ENCODE measurements around the gene PIK3CB.
"Not testable (repeated sequence)": the region's sequence is repeated elsewhere in the genome, so short reads cannot be mapped to it uniquely, and the experiment has no call there.

The PIK3CB gene

DNA sequence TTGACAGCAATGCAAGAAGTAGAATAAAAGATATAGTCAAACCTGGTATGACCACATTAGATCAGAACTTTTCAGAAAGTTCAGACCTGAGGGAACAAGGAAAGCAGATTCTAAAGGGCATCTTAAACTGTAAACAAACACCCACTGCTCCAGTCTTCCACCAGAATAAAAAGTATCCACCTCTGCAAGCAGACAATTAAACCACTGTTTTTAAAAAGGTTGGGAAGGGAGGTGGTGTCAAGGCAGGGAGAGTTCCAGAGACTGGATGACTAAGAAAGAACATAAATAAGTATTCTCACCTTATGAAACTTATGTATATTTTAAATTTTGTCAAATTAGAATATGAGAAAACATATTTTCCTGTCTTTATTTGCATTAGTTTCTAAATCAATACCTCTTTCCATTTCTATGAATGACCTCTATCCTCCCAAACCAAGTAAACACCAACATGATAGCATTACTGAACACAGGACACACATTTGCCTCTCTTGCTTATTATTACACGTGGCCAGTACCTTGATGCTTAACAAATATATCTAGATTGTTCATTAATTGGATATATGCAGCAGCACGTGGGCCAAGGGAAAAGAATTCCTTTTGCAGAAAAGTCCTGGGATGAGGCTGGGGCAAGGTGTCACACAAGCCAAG lies 31.6 kb downstream of the PIK3CB start:
- DNase-seq (ENCODE audit: low spot score) = peak; percentile 42

DNA sequence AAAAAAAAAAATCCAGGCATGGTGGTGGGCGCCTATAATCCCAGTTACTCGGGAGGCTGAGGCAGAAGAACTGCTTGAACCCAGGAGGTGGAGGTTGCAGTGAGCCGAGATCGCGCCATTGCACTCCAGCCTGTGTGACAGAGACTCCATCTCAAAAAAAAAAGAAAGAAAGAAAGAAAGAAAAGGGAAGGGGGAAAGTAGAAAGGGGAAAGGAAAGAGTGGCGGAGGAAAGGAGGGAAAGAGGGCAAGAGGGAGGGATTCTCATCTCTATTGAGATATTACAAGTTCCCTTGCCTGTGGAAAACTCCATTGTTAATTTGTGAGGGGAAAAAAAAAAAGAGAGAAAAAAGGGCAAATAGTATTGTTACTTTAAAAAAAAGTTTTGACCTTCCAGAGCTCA lies 32.5 kb downstream of the PIK3CB start:
- DNase-seq (ENCODE audit: low spot score) = not testable (repeated sequence)

DNA sequence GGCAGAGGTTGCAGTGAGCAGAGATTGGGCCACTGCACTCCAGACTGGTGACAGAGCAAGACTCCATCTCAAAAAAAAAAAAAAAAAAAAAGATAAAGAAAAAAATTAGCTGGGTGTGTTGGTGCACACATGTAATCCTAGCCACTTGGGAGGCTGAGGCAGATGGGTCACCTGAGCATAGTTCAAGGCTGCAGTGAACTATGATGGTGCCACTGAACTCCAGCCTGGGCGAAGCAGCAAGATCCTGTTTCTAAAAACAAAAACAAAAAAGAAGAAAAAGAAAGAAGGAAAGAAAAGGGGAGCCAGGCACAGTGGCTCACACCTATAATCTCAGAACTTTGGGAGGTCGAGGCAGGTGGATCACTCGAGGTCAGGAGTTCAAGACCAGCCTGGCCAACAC lies 32.9 kb downstream of the PIK3CB start:
- DNase-seq (ENCODE audit: low spot score) = no peak

DNA sequence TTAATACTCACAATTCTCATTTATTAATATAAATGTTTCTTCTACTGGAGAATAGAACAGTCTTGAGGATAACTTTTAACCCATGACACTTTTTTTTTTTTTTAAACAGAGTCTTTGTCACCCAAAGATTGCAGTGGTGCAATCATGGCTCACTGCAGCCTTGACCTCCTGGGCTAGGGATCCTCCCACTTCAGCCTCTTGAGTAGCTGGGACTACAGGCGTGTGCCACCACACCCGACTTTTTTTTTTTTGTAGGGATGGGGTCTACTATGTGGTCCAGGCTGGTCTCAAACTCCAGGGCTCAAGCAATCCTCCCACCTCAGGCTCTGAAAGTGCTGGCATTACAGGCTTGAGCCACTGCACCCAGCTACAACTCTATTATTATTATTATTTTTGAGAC lies 34.5 kb downstream of the PIK3CB start:
- DNase-seq (ENCODE audit: low spot score) = no peak

DNA sequence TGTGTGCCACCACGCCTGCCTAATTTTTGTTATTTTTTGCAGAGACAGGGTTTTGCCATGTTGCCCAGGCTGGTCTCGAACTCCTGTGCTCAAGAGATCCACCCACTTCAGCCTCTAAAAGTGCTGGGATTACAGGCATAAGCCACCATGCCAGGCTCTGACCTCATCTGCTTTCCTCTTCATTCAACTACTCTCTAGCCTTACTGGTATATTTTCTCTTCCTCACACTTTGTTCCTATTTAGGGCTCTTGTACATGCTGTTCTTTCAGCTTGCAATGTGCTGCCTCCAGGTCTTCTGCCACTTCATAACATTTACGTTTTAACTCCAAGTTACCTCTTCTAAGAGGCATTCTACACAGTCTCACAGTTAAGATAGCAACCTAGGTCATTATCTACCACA lies 34.9 kb downstream of the PIK3CB start:
- no peak for DNase-seq (ENCODE audit: low spot score)

DNA sequence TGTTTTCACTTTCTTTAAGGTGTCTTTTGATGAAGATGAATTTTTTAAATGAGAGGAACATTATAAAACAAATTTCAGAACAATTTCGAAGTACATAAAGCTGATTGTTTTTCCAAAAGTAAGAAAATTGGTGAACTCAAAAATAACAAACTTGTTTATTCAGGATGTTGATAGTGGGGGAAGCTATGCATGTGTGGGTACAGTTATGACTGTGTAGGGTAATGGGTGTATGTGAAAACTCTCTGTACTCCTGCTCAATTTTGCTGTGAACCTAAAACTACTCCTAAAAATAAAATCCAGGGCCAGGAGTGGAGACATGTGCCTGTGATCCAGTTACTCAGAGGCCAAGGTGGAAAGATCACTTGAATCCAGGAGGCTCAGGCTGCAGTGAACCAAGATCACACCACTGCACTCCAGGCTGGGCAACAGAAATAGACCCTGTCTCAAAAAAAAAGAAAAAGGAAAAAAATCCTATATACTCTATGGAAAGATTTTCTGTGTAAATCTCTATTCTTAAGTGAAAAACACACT lies 37.2 kb downstream of the PIK3CB start:
- DNase-seq (ENCODE audit: low spot score) = no peak

DNA sequence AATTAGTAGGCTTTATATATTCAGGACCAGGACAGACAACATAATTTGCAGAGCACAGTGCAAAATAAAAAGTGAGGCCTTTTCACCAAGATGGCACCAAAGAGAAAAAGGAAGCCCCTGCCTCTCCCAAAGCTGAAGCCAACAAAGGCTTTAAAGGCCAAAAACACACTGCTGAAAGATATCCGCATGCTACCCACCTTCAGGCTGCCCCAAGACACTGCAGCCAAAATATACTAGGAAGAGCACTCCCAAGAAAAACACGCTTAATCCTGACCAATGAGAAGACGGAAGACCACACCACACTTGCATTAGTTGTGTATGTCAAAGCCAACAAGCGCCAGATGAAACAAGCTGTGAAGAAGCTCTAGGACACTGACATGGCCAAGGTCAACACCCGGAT lies 38.0 kb downstream of the PIK3CB start:
- DNase-seq (ENCODE audit: low spot score) = no peak

DNA sequence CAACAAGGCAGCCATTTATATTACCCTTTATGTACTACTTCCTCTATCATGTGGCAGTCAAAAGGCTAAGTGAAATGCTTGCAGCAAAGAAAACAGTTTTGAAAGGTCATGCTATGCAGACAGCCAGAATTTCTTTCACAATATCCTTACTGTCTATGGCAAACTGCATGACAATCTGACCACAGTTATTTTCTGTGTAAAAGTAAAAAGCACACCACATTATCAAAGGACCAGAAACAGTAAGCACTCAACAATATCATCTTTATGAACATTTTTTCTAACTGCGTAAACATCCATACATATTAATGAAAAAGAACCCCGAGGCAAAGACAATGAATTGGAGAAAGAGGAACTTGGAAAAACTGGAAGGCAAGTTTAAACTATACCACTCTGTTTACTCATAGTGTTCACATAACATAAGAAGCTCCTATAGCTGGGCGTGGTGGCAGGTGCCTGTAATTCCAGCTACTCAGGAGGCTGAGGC lies 47.9 kb downstream of the PIK3CB start:
- DNase-seq (ENCODE audit: low spot score) = peak; percentile 96

DNA sequence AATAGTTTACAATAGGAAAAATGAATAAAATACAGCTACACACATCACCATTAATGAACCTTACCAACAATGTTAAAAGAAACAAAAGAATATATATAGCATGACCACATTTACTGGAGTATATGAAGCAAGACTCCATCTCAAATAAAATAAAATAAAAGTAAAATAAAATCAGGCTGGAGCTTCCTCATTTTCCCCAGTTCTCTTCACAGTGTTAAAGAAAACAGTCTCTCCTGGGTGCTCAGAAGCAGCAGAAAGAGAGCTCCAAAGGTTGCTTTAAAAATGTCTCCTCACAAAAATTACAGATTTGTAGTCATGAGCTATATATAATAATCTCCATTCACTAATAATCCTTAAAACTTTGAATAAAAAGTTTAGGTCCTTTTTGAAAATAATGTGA lies 48.8 kb downstream of the PIK3CB start:
- DNase-seq (ENCODE audit: low spot score) = no peak

DNA sequence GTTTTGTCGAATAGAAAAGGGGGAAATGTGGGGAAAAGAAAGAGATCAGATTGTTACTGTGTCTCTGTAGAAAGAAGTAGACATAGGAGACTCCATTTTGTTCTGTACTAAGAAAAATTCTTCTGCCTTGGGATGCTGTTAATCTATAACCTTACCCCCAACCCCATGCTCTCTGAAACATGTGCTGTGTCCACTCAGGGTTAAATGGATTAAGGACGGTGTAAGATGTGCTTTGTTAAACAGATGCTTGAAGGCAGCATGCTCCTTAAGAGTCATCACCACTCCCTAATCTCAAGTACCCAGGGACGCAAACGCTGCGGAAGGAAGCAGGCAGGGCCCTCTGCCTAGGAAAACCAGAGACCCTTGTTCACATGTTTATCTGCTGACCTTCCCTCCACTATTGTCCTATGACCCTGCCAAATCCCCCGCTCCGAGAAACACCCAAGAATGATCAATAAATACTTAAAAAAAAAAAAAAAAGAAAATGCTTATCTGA lies 49.3 kb downstream of the PIK3CB start:
- not testable (repeated sequence) for DNase-seq (ENCODE audit: low spot score)

DNA sequence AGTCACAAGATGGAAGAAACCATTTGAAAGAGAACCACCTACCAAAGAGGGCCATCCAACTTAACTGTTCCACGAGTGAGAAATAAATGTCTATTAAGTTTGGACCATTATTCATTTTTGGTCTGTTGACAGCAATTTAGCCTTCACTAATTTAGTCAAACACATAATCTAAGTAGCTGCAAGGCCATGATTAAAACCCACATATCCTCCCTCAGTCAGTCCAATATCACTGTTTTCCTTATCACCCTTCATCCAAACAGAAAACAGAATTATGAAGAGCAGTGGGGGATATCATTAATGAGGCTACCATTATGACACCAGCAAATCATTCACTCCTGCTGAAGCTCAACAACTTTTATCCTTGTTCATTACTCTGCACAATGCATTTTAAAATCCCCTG lies 52.0 kb downstream of the PIK3CB start:
- no peak for DNase-seq (ENCODE audit: low spot score)

DNA sequence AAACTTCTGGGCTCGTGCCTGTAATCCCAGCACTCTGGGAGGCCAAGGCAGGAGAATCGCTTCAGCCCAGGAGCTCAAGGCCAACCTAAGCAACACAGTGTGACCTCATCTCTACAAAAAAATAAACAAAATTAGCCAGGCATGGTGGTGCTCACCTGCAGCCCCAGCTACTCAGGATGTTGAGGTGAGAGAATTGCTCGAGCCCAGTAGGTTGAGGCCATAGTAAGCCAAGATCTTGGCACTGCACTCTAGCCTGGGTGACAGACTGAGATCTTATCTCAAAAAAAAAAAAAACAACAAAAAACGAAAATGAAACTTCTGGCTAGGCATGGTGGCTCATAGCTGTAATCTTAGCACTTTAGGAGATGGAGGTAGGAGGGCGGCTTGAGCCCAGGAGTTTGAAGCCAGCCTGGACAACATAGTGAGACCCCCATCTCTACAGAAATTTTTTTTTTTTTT lies 53.7 kb downstream of the PIK3CB start:
- DNase-seq (ENCODE audit: low spot score) = no peak

DNA sequence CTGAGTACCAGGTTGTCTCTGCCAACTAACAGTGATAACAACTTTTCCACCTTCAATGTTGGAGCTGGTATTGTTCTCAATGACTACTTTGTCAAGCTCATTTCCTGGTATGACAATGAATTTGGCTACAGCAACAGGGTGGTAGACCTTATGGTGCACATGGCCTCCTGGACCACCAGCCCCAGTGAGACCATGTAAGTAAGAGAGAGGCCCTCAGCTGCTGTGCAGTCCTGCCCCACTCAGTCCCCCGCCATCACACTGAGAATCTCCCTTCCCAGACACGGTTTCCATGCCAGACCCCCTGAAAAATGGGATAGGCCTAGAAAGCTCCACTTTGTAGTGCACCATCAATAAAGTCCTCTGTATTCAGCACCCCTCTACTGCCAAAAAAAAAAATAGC lies 56.1 kb downstream of the PIK3CB start:
- DNase-seq (ENCODE audit: low spot score) = no peak

DNA sequence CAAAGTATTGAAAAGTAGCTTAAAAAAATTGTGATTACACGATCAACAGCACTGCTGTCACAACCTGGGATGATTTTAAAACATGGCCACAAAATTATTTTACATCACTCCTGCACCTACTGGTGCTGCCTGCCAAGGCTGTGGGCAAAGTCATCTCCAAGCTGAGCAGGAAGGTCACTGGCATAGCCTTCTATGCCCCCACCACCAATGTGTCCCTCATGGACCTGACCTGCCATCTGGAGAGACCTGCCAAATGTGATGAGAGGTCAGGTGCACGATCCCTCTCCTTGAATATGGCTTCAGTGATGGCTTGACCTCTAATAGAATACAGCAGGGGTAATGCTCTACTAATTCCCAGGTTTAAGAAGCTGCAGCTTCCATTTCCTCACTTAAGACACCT lies 57.8 kb downstream of the PIK3CB start:
- DNase-seq (ENCODE audit: low spot score) = no peak

DNA sequence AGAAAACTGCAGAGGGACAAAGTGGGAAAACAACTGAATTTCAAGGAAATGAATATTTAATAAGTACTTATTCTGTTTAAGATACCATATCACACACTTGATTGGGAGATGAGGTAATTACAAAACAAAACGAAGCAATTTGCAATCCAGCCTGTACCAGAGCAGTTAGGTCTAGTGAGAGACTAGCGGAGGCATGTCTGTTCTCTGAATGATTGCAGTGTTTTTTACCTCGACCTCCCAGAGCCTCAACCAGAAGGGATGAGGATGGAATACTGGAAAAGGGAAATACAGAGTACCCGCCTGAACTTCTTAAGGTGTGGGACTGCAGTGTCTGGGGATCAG lies 59.5 kb downstream of the PIK3CB start:
- DNase-seq (ENCODE audit: low spot score) = no peak

DNA sequence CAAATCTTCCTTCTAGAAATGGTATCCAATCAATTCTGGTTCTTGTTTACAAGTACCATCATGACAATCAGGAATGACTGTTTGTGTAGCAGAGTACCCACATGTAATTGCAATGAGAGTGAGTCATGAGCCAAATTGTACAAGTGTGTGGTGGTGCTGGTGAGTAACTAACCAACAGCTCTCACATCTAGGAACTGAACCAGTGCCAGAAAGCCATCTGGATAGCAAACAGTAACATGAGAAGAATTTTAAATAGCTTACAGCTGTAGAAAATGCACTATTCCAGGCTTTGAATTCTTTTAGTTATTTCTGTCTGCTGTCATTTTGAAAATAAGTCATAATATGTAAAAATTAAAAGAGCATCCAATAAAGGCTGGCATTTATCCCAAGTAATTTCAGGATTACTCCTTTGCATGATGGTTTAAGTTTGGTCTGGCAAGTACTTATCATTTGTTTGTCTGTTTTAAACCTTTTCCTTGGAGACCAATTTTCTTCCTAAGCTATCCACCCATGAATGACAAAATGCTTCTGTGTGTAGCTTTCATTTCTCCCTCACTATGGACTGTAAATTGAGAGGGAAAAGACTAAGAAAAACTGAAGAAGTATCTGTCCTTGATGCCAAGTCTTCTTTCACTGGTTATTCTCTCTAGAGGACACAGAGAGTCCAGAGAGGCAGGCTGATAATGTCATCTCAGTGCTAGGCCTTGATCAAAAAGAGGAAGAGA lies 60.0 kb downstream of the PIK3CB start:
- peak; percentile 76 for DNase-seq (ENCODE audit: low spot score)

DNA sequence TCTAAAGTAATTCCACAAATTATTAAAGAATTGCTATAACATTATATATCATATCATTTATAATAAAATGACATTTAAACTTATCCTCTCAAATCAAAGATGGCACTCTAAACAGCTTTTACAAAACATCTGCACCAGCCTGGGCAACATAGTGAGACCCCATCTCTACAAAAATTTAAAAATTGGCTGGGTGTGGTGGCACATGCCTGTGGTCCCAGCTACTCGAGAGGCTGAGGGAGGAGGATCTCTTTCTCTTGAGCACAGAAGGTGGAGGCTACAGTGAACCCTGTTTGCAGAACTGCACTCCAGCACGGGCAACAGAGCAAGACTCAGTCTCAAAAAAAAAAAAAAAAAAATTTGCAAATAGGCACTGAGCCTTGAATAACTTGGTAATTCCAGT lies 63.1 kb downstream of the PIK3CB start:
- DNase-seq (ENCODE audit: low spot score) = no peak

DNA sequence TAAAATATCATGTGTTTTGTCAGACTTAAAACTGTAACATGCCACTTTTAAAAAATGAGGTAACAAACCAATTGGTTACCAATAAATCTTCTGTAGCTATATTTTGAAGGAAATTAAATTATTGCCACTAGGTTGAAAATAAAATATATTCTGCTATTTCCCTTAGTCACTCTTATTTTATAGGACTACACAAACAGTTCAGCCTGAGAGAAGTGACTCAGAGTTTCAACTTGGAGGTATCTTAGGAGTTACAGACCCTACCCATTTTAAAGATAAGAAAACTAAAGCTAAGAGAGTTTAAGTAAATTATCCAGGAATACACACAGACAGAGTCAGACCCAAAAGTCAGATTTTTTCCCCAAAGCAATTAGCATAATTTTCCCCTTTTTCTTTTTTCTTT lies 65.1 kb downstream of the PIK3CB start:
- DNase-seq (ENCODE audit: low spot score) = no peak

DNA sequence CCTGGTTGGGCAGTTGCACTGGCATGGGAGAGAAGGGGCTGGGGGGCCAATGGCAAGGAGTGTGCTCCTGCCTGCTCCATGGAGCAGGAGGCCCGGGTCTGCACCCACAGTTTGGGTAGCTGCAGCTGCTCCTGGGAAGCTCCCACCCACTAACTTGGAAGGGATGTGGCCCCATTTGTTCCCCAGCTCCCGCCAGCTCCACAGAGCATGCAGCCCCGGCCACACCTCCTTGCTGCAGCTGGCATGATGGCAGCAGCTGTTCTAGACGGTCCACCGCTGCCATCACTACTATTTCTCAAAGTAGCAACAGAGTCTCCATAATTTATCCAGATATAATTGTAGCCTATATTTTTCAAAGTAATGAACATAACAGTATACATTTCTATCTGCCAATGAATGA lies 65.8 kb downstream of the PIK3CB start:
- no peak for DNase-seq (ENCODE audit: low spot score)

DNA sequence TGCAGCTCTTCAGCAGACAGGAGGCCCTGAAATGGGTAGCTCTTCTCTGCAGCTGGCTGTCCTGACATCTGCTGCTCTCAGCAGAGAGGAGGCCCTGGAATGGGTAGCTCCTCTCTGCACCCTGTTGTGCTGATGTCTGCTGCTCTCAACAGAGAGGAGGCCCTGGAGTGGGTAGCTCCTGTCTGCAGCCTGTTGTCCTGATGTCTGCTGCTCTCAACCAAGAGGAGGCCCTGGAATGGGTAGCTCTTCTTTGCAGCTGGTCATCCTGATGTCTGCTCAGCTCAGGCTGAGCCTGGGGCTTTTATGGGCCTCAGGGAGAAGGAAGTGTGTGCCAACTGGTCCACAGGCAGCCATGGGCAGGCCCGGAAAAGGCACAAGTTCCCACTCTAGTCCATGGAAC lies 66.6 kb downstream of the PIK3CB start:
- no peak for DNase-seq (ENCODE audit: low spot score)

DNA sequence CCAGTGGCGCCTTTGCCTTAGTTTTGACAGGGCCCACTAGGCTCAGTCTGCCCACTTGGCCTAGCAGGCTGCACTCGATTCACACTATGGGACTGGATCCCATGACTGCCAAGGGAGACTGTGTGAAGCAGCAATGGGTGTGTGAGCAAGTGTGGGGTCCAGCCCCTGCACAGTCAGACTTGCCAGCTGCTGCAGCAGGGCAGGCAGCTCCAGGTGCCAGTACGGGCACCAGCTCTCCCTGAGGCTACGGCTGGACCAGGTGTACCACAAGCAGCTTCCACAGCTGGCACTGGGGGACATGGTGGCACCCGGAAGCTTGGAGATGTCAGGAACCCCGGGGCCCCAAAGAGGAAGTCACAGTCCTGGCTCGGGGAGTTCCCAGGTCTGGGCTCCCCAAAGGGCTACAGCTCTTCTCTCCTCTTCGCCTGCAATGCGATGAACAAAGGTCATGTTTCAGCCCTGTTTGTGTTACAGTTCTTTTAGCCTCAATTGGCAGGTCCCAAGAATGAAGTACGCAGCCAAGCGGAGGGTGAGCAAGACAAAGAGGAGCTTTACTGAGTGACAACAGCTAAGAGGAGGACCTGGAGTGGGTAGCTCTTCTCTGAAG lies 67.1 kb downstream of the PIK3CB start:
- no peak for DNase-seq (ENCODE audit: low spot score)

DNA sequence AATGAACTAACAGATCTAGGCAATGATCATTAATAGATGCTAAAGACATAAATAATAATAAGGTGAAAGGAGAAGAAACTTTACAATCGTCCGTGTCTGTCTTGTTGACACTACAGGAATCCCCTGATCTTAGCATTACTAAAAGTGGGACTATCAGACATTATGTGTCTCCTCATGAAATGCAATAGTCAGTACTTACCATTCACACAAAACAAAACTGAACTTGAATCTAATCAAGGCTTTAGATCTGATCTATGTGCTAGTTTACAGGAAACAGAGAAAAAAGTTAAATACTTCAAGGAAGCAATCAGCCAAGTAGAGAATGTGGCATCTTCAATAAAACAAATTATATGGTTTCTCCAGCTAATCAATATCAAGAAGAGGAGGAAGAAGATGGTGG lies 73.7 kb downstream of the PIK3CB start:
- DNase-seq (ENCODE audit: low spot score) = no peak

DNA sequence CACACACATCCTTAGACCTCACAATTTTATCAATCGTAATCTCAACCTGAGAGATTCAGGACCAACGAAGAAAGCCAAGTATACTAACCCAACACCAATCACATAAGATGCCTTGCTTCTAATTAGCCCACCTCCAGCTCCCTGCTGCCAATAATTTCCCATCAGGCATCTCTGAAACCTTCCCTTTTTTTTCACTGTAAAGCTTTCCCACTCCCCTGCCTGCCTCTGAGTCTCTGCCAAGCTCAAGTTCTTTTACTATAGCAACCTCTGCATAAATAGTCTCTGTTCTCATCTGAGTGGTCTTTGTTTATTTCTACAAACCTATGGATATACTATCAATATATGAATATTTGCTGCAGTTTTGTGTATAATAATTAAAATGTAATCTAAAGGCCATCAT lies 86.5 kb downstream of the PIK3CB start:
- no peak for DNase-seq (ENCODE audit: low spot score)

Measured in COLO829 (cell line).